Ascending aorta (tissue), 2 donors: ENCODE measurements around the gene HCN1. TPM values are rescaled to one million over a fixed set of nuclear protein-coding genes. Genes with fewer than 3 reads are reported as not detected.

Experiments
- DNase-seq, 2 donors: peaks; one replicate each; pipeline ENCODE4 v3.0.0-alpha.2; 2019; ENCODE audit warnings: low spot score in 2 of 2
- H3K27ac ChIP-seq, 2 donors: fragments of 200-600 bp; sonication (generic); one replicate each; pipeline ENCODE4 v1.5.1; 2016 to 2017; ENCODE audit warnings: mild to moderate bottlenecking in 1 of 2
- H3K27me3 ChIP-seq: fragments of 200-600 bp; sonication (generic); one replicate; pipeline ENCODE4 v1.5.1; 2017
- H3K36me3 ChIP-seq, 2 donors: fragments of 200-600 bp; sonication (generic); one replicate each; pipeline ENCODE4 v1.5.1; 2016
- H3K4me1 ChIP-seq, 2 donors: fragments of 200-600 bp; sonication (generic); one replicate each; pipeline ENCODE4 v1.5.1; 2016 to 2017; ENCODE audit warnings: mild to moderate bottlenecking in 1 of 2
- H3K4me3 ChIP-seq, 2 donors: fragments of 200-600 bp; sonication (generic); one replicate each; pipeline ENCODE4 v1.5.1; 2016 to 2017; ENCODE audit warnings: mild to moderate bottlenecking in 1 of 2
- H3K9me3 ChIP-seq, 2 donors: fragments of 200-600 bp; sonication (generic); one replicate each; pipeline ENCODE4 v1.5.1; 2016
- intact Hi-C: fragments of 100-400 bp; cut with DNase I; formaldehyde crosslinking; loops from one replicate; pipeline ENCODE4 v1.15.1; 2023
- total RNA-seq: library from RNA; depleted of rRNA; stranded (reverse); fragments of >200 nt; gene quantifications from one replicate; pipeline ENCODE4 v1.1.0, GENCODE V29; 2016
- TF ChIP-seq, protein P1 (sequence below), 3 experiments: fragments of 200-600 bp in 2 of 3; fragments of 450-650 bp in 1 of 3; sonication (generic) in 2 of 3; IDR thresholded peaks; one replicate each; pipeline ENCODE4 v1.5.1; 2016 to 2019; ENCODE audit warnings: antibody characterized with exemption in 3 of 3, mild to moderate bottlenecking in 1 of 3, moderate library complexity in 1 of 3

HCN1 gene
- total RNA-seq, 1 donor from 2014 or later: not detected

DNA sequence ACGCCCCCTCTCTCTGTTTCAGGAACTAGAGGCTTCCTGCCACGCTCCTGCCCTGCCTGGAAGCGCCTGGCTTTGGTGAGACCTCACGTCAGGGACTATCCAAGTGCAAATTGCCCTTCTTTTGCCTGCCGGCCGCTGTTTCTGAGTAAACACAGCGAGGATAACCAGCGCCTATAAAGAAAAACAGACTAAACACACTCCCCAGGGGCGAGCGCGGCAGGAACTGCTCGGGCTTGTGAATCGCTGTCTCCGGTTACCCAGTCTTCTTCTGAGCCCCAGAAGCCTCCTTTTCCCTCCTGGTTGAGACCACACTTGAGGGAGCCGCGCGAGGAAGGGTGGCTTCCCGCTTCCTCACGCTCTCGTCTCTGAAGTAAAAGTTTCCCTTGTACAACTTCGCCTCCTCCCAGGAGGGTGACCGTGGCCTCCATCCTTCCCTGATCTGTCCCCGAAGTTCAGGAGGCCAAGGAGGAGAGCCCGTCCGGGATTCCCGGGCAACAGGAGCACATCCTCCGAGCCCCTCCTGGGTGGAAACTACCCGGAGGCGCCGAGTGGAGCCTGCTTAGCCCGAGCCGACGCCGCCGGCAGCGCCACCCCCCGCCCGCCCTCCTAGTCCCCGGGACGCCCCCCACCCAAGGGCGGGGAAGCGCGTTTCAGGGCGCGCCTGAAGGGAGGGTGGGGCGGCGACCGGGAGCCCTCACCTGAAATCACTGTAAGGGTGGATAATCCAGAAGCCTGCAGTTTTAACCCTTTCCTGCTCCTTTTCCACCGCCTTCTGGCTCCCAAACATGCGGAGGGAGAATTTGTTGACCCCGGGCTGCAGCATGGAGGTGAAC lies 993 bp downstream of the HCN1 start:
- Histone ChIP-seq H3K36me3 (no peaks in the 10 kb centered on the region), H3K27me3 (no peaks in the 10 kb centered on the region), H3K27ac (no peak overlapping the region), H3K4me1 (no peaks in the 10 kb centered on the region), H3K4me3 (peak overlapping the region; percentile 39 to 49), H3K9me3 (no peaks in the 10 kb centered on the region)
- intact Hi-C loops: no loop called here
- TF ChIP-seq, protein P1, sequence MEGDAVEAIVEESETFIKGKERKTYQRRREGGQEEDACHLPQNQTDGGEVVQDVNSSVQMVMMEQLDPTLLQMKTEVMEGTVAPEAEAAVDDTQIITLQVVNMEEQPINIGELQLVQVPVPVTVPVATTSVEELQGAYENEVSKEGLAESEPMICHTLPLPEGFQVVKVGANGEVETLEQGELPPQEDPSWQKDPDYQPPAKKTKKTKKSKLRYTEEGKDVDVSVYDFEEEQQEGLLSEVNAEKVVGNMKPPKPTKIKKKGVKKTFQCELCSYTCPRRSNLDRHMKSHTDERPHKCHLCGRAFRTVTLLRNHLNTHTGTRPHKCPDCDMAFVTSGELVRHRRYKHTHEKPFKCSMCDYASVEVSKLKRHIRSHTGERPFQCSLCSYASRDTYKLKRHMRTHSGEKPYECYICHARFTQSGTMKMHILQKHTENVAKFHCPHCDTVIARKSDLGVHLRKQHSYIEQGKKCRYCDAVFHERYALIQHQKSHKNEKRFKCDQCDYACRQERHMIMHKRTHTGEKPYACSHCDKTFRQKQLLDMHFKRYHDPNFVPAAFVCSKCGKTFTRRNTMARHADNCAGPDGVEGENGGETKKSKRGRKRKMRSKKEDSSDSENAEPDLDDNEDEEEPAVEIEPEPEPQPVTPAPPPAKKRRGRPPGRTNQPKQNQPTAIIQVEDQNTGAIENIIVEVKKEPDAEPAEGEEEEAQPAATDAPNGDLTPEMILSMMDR (IDR thresholded peaks at IDR 0.05): no peak
- no peak for DNase-seq

DNA sequence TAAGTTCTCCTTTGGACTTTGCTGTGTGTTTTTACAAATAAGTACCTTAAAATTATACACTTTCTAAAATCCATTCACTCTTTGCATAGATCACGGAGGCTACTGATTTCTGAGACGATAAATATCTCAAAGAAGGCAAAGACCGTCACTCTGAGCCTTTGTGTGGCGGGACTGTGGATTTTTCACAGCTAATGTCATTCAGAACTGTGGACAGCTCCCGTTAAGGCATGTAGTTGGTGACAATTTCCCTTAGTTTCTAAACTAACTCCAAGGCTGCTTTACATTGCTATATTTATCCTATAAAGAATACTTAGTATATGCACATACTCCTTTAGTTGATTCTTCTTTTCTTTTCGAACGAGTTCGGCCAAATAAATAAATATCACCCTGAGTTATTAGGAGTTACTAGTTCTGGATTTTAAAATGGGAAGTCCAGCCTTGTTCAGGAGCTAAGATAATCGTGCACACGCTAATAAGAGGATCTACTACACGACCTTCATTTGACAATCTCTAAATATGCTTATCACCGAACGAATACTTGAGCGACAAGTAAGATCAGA lies 1.8 kb downstream of the HCN1 start:
- no peak for DNase-seq
- intact Hi-C loops: no loop called here
- Histone ChIP-seq H3K4me1 (no peaks in the 10 kb centered on the region), H3K9me3 (no peaks in the 10 kb centered on the region), H3K4me3 (peak overlapping the region in 1 of 2 donors; percentile 39), H3K27me3 (no peaks in the 10 kb centered on the region), H3K36me3 (no peaks in the 10 kb centered on the region), H3K27ac (no peak overlapping the region)
- TF ChIP-seq, protein P1 (IDR thresholded peaks at IDR 0.05): no peak

DNA sequence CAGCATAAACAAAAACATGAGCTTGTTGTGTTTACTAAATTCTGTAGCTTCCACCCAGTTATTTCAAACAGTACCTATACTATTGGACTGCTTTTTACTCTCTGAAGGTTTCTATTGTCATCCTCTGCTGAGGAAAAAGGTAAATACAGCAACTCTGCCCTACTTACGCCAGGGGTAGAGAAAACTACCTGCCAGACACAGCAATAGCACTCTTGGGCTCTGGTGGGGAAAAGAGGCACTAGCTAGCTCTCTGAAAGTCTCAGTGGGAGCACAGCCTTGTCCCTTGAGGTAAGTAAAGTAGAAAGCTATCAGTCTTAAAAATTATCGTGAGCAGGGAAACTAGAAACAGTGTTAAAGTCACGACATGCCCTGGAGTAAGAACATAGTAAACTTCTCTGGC lies 3.7 kb downstream of the HCN1 start:
- no peaks in the 10 kb centered on the region for H3K27me3 ChIP-seq
- TF ChIP-seq, protein P1 (IDR thresholded peaks at IDR 0.05): no peak

DNA sequence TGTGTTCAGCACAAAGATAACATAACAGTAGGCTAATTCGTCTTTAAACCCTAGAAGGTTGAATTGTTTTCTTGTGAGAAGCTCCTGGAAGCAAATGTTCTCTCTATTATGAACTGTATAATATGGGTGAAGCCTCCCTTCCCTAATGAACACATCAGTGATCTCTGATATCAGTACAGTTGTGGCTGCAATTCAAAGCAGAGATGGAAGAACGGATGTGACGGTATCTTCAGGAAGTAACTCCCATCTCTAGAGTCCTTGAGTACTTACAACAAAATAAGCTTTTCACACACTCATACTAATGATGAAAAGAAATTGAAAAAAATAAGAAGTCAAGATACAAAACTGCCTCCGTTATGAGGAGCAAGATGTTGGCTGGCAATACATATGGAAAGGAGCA lies 4.5 kb downstream of the HCN1 start:
- H3K27me3 ChIP-seq: no peaks in the 10 kb centered on the region
- no peak overlapping the region for H3K27ac ChIP-seq
- no peaks in the 10 kb centered on the region for H3K36me3 ChIP-seq
- DNase-seq: no peak
- intact Hi-C loops: no loop called here
- TF ChIP-seq, protein P1 (IDR thresholded peaks at IDR 0.05): no peak
- no peaks in the 10 kb centered on the region for H3K9me3 ChIP-seq
- H3K4me1 ChIP-seq: no peaks in the 10 kb centered on the region
- no peak overlapping the region for H3K4me3 ChIP-seq

More for the DNA sequence above, 3.7 kb downstream of the HCN1 start:
- no peak overlapping the region for H3K4me3 ChIP-seq
- intact Hi-C loops: no loop called here
- H3K36me3 ChIP-seq: no peaks in the 10 kb centered on the region
- no peaks in the 10 kb centered on the region for H3K4me1 ChIP-seq
- H3K9me3 ChIP-seq: no peaks in the 10 kb centered on the region
- no peak overlapping the region for H3K27ac ChIP-seq
- DNase-seq: no peak

DNA sequence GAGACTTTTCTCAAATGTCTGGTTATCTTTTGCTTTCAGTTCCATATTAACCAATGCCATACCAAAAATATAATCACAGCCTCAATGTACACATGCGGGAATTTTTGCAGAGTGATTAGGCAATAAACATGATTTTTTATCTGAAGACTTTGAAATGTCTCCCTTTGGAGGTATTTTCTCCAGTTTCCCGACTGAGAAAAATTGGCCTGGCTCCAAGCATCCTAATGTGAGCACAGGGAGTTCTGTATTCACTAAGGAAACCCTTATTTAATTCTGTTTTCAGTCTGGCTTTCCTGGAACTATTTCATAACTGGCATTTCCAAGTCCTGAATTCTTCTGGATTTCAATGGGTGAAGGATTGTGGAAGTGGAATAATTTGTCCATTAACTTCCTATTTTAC lies 8.5 kb downstream of the HCN1 start:
- Histone ChIP-seq H3K9me3 (no peaks in the 10 kb centered on the region), H3K4me3 (no peak overlapping the region), H3K36me3 (no peaks in the 10 kb centered on the region), H3K27me3 (no peaks in the 10 kb centered on the region), H3K27ac (no peak overlapping the region), H3K4me1 (no peaks in the 10 kb centered on the region)
- TF ChIP-seq, protein P1 (IDR thresholded peaks at IDR 0.05): no peak
- DNase-seq: no peak
- intact Hi-C loops: no loop called here
